GM21515 (cell line): ENCODE measurements around the gene KRTAP9-6.
"Not testable (repeated sequence)": the region's sequence is repeated elsewhere in the genome, so short reads cannot be mapped to it uniquely, and the experiment has no call there.

ENCODE experiments used
- ATAC-seq: cut with Tn5 transposase; IDR thresholded peaks from one replicate; pipeline ENCODE4 v1.9.1; 2021; ENCODE audit not compliant: unreplicated experiment

KRTAP9-6 gene

GRCh38 chr17:41271323-41271722 is 6.1 kb downstream of the KRTAP9-6 start:
- ATAC-seq: not testable (repeated sequence)

GRCh38 chr17:41271858-41272257 is 6.7 kb downstream of the KRTAP9-6 start:
- ATAC-seq: no peak

GRCh38 chr17:41275648-41276190 is 10.5 kb downstream of the KRTAP9-6 start, which contains the start of gene KRTAP9-7:
Gene KRTAP9-7 (plus strand): TSS chr17:41275698. CDS start chr17:41275698, 0 bp downstream.
- not testable (repeated sequence) for ATAC-seq

- no peak for ATAC-seq
These were observed 13.2 kb downstream of the KRTAP9-6 start for GRCh38 chr17:41278176-41278955.

- no peak for ATAC-seq
These were observed 18.9 kb downstream of the KRTAP9-6 start for GRCh38 chr17:41284043-41284442.

- ATAC-seq: no peak
These were observed 19.4 kb downstream of the KRTAP9-6 start for GRCh38 chr17:41284546-41284945.

- no peak for ATAC-seq
These were observed 21.9 kb downstream of the KRTAP9-6 start for GRCh38 chr17:41287050-41287449.

- no peak for ATAC-seq
These were observed 28.8 kb downstream of the KRTAP9-6 start for GRCh38 chr17:41294016-41294415.

GRCh38 chr17:41296846-41297245 is 31.7 kb downstream of the KRTAP9-6 start:
- no peak for ATAC-seq

GRCh38 chr17:41298458-41299135 is 33.4 kb downstream of the KRTAP9-6 start:
- no peak for ATAC-seq

GRCh38 chr17:41301204-41301790 is 36.1 kb downstream of the KRTAP9-6 start:
- no peak for ATAC-seq

- ATAC-seq: no peak
These were observed 37.0 kb downstream of the KRTAP9-6 start, which contains the start of gene KRTAP29-1 for GRCh38 chr17:41301916-41302901. Gene KRTAP29-1 (minus strand): TSS chr17:41302851. CDS start chr17:41302851, 0 bp downstream.

- ATAC-seq: no peak
These were observed 37.8 kb downstream of the KRTAP9-6 start for GRCh38 chr17:41302981-41303380.

- no peak for ATAC-seq
These were observed 38.9 kb downstream of the KRTAP9-6 start for GRCh38 chr17:41304091-41304490.

- no peak for ATAC-seq
These were observed 42.5 kb downstream of the KRTAP9-6 start for GRCh38 chr17:41307647-41308046.

- ATAC-seq: no peak
These were observed 43.2 kb downstream of the KRTAP9-6 start for GRCh38 chr17:41308251-41308917.

- no peak for ATAC-seq
These were observed 43.8 kb downstream of the KRTAP9-6 start, which contains the start of gene KRTAP16-1 for GRCh38 chr17:41308918-41309359. Gene KRTAP16-1 (minus strand): TSS chr17:41309309. CDS start chr17:41309253, 56 bp downstream.

- ATAC-seq: no peak
These were observed 45.9 kb downstream of the KRTAP9-6 start for GRCh38 chr17:41311111-41311510.

GRCh38 chr17:41315204-41315794 is 50.1 kb downstream of the KRTAP9-6 start, which contains the start of gene KRTAP17-1:
Gene KRTAP17-1 (minus strand): TSS chr17:41315710. CDS start chr17:41315650, 60 bp downstream.
- no peak for ATAC-seq
